Suprapubic skin (tissue), 4 donors: Measurements from ENCODE around the gene VIPR1. TPM values are rescaled to one million over a fixed set of nuclear protein-coding genes. Genes with fewer than 3 reads are reported as not detected.

Experiments
- DNase-seq, 2 donors: peaks; one replicate each; pipeline ENCODE4 v3.0.0-alpha.2; 2019; ENCODE audit warnings: low spot score in 2 of 2
- H3K27ac ChIP-seq: fragments of 200-600 bp; sonication (generic); one replicate; pipeline ENCODE4 v1.5.1; 2019
- H3K27me3 ChIP-seq: fragments of 200-600 bp; sonication (generic); one replicate; pipeline ENCODE4 v1.5.1; 2019
- H3K36me3 ChIP-seq: fragments of 200-600 bp; sonication (generic); one replicate; pipeline ENCODE4 v1.5.1; 2019
- H3K4me1 ChIP-seq: fragments of 200-600 bp; sonication (generic); one replicate; pipeline ENCODE4 v1.5.1; 2019
- H3K4me3 ChIP-seq: fragments of 200-600 bp; sonication (generic); one replicate; pipeline ENCODE4 v1.5.1; 2019; ENCODE audit warnings: mild to moderate bottlenecking
- H3K9me3 ChIP-seq: fragments of 200-600 bp; sonication (generic); one replicate; pipeline ENCODE4 v1.5.1; 2019
- EP300 ChIP-seq: sonication (generic); formaldehyde crosslinking; IDR thresholded peaks from one replicate; pipeline ENCODE4 v1.6.1; 2017; ENCODE audit warnings: antibody characterized with exemption
- POLR2A ChIP-seq, 2 donors: fragments of 450-650 bp; IDR thresholded peaks; one replicate each; pipeline ENCODE4 v1.6.1; 2017; ENCODE audit warnings: antibody characterized with exemption in 2 of 2, mild to moderate bottlenecking in 2 of 2, moderate library complexity in 2 of 2
- POLR2AphosphoS5 ChIP-seq, 3 donors: sonication (generic); formaldehyde crosslinking; IDR thresholded peaks; one replicate each; pipeline ENCODE4 v1.6.1; 2017; ENCODE audit warnings: antibody characterized with exemption in 3 of 3
- WGBS: methylation state at CpG from one replicate; pipeline ENCODE4 v1.1.5; 2018; 5-methylcytosine and 5-hydroxymethylcytosine counted together
- total RNA-seq, 4 donors: library from RNA; depleted of rRNA; stranded (reverse); fragments of >200 nt; gene quantifications; one replicate each; pipeline ENCODE4 v1.1.0, GENCODE V29; 2016
- TF ChIP-seq, protein P1 (sequence below), 2 donors: fragments of 200-600 bp in 1 of 2; fragments of 450-650 bp in 1 of 2; sonication (generic) in 1 of 2; IDR thresholded peaks; one replicate each; pipeline ENCODE4 v1.5.1; 2016 to 2019; ENCODE audit warnings: antibody characterized with exemption in 2 of 2, mild to moderate bottlenecking in 1 of 2, moderate library complexity in 1 of 2

VIPR1 gene
- total RNA-seq, 4 donors from 2014 or later = 39.8 to 148 (median 74.3) TPM

DNA sequence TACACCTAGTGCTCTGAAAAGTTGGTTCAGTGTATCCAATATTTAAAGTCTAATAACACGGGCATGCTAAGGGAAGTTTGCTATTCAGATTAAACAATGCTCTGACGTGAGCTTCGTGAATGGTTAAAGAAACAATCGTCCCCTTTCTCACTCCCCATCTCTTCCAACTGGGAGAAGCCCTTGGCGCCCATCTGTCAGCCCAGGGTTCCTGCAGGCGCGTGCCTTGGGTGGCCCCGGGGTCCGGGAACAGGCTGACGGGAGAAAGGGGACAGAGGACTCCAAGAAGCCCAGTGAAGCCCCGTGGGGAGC is 78.9 kb downstream of the VIPR1 start:
- Histone ChIP-seq H3K27ac (peak overlapping the region; percentile 87), H3K36me3 (no peaks in the 10 kb centered on the region), H3K27me3 (no peaks in the 10 kb centered on the region), H3K4me1 (peaks cover 22% of the 10 kb centered on the region), H3K4me3 (peak overlapping the region; percentile 68), H3K9me3 (no peaks in the 10 kb centered on the region)
- DNase-seq = no peak
- TF ChIP-seq POLR2AphosphoS5 (IDR thresholded peaks at IDR 0.05) (no peak), EP300 (no peak), POLR2A (IDR thresholded peaks at IDR 0.05) (no peak)
- TF ChIP-seq, protein P1, sequence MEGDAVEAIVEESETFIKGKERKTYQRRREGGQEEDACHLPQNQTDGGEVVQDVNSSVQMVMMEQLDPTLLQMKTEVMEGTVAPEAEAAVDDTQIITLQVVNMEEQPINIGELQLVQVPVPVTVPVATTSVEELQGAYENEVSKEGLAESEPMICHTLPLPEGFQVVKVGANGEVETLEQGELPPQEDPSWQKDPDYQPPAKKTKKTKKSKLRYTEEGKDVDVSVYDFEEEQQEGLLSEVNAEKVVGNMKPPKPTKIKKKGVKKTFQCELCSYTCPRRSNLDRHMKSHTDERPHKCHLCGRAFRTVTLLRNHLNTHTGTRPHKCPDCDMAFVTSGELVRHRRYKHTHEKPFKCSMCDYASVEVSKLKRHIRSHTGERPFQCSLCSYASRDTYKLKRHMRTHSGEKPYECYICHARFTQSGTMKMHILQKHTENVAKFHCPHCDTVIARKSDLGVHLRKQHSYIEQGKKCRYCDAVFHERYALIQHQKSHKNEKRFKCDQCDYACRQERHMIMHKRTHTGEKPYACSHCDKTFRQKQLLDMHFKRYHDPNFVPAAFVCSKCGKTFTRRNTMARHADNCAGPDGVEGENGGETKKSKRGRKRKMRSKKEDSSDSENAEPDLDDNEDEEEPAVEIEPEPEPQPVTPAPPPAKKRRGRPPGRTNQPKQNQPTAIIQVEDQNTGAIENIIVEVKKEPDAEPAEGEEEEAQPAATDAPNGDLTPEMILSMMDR (IDR thresholded peaks at IDR 0.05) = no peak
- WGBS = 0% methylated on average over 11 of the region's 11 CpGs

DNA sequence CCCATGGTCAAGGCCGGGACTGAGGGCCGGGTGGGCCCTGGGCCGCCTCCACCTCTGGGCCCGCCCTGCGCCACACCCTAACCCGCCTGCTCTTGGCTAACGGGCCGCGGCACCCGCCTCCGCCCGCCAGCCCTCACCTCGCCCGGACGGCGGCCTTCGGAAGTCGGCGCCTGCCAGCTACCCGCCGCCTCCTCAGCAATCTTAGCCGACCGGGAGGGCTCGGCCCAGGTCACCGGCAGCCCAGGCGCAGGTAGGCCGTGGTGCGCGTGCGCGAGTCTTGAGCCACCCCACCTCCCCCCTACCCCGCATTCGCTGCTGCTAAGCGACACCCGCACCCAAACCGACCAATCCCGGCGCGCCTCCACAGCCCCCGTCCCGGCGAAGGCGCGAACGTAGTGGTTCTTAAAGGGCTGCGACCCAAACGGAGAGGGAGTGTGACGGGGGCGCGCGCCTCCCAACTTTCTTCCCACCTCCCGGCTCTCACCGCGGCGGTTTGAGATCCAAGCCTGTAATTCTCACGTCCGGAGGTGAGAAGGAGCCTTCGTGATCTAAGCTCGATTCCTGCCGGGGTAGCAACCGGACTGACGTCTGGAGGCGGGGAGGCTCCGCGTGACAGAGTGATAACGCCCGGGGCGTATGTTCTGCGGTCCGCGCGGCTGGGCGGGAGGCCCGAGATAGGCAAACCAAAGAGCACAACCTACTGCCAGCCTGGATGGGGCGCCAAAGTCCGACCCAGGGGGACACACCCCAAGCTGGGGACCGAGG is 79.4 kb downstream of the VIPR1 start, which contains the start of gene SEC22C:
SEC22C (minus strand) TSS at position 259 of the 765 bp plus-strand sequence. CDS start 12,921 bp downstream, outside the sequence.
- Histone ChIP-seq H3K27me3 (no peaks in the 10 kb centered on the region), H3K27ac (peak within 1 kb of the TSS; percentile 87), H3K4me1 (peaks cover 22% of the 10 kb centered on the region), H3K4me3 (peak within 1 kb of the TSS; percentile 68), H3K36me3 (no peaks in the 10 kb centered on the region), H3K9me3 (no peaks in the 10 kb centered on the region)
- WGBS = under 1% methylated on average over 36 of the region's 77 CpGs
- TF ChIP-seq POLR2A (IDR thresholded peaks at IDR 0.05) (peak in 1 of 2 donors; percentile 75), POLR2AphosphoS5 (IDR thresholded peaks at IDR 0.05) (peak in 1 of 3 donors; percentile 11)
- TF ChIP-seq, protein P1 (IDR thresholded peaks at IDR 0.05) = no peak
- DNase-seq = peak; percentile 97 to 98

DNA sequence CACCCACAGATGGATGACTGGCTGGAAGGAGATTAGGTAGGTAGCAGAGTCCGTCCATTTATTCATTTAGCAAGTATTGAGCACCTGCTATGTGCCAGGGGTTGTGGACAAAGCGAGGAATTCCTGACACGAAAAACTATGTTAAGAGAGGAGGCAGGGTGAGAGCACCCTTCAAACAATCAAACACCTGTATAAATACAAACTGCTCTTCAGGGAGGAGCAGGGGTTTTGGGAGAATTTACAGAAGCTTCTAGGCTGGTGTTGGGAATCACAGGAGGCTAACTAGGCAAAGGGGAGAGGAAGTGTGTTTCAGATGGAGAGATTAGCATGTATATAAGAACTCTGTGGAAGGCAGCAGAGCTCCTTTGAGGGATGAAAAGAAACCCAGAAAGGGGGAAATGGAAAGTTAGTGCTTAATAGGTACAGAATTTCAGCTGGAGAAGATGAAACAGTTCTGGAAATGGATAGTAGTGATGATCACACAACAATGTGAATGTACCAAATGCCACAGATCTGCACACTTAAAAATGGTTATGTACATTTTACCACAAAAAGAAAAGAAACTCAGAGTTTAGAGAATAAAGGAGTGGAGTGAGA is 80.1 kb downstream of the VIPR1 start:
- TF ChIP-seq EP300 (no peak), POLR2A (IDR thresholded peaks at IDR 0.05) (no peak), POLR2AphosphoS5 (IDR thresholded peaks at IDR 0.05) (no peak)
- TF ChIP-seq, protein P1 (IDR thresholded peaks at IDR 0.05) = no peak
- H3K27me3 ChIP-seq = no peaks in the 10 kb centered on the region
- 0% methylated on average over 3 of the region's 3 CpGs for WGBS
- H3K9me3 ChIP-seq = no peaks in the 10 kb centered on the region
- H3K36me3 ChIP-seq = no peaks in the 10 kb centered on the region
- peaks cover 22% of the 10 kb centered on the region for H3K4me1 ChIP-seq
- DNase-seq = no peak
- H3K4me3 ChIP-seq = peak overlapping the region; percentile 68
- H3K27ac ChIP-seq = peak overlapping the region; percentile 87

Other genes with a start within 250 kb of the VIPR1 start
- 1 to 10 TPM in 1 of 4 donors, not detected in 3; 1.3 TPM for gene CCK, start 236.5 kb upstream of the VIPR1 start, total RNA-seq
- gene LYZL4, start 92.0 kb upstream of the VIPR1 start, total RNA-seq = not detected
- gene SEC22C, start 79.3 kb downstream of the VIPR1 start, total RNA-seq = 10 to 100 TPM; 22.4 to 44.4 (median 28.5) TPM
- 10 to 100 TPM; 15.8 to 30.9 (median 23.9) TPM for gene SS18L2, start 88.2 kb downstream of the VIPR1 start, total RNA-seq
- 100 to 1,000 TPM in 1 of 4 donors, 10 to 100 TPM in 3; 47.7 to 328 (median 66.8) TPM for gene NKTR, start 98.0 kb downstream of the VIPR1 start, total RNA-seq
- gene ZBTB47, start 151.1 kb downstream of the VIPR1 start, total RNA-seq = 10 to 100 TPM; 17.9 to 36.1 (median 20.7) TPM
- not detected for gene KLHL40, start 182.9 kb downstream of the VIPR1 start, total RNA-seq
- gene HHATL, start 200.2 kb downstream of the VIPR1 start, total RNA-seq = 1 to 10 TPM in 1 of 4 donors, not detected in 3; 2.3 TPM